Ovary (tissue), 3 donors: Measurements from ENCODE around the gene ZMYND10.

ENCODE experiments used
- EP300 ChIP-seq: sonication (generic); formaldehyde crosslinking; IDR thresholded peaks from one replicate; pipeline ENCODE4 v1.6.1; 2017; ENCODE audit warnings: antibody characterized with exemption
- POLR2A ChIP-seq: fragments of 450-650 bp; IDR thresholded peaks from one replicate; pipeline ENCODE4 v1.6.1; 2017; ENCODE audit warnings: antibody characterized with exemption, mild to moderate bottlenecking, moderate library complexity
- TF ChIP-seq, protein P1 (sequence below), 3 donors: fragments of 450-650 bp in 2 of 3; fragments of 200-600 bp in 1 of 3; IDR thresholded peaks; one replicate each; pipeline versions ENCODE4 v1.5.1 to v1.8.0; 2016 to 2022; ENCODE audit warnings: antibody characterized with exemption in 3 of 3, mild to moderate bottlenecking in 1 of 3
- donor health status: DM: no; HTN: no; CAD: no.

DNA sequence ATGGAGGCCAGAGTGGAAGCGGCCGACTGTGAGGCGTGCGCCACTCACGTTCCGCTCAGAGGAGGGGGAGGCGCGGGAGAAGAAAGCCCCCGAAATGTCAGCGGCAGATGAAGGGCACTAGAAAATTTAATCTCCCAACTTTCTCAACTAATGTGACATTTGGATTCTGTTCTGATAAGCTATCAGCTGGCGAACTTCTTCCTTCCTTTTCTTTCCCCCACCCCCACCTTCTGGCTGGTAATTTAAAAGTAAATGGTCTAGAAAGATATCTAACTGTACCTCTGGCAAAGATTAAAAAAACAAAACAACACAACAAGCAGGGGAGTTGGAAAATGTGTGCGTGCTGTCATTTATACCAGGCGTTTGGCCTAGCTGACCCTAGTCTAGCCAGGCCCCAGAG, 40.2 kb upstream of the ZMYND10 start:
- TF ChIP-seq EP300: no peak
- TF ChIP-seq, protein P1, sequence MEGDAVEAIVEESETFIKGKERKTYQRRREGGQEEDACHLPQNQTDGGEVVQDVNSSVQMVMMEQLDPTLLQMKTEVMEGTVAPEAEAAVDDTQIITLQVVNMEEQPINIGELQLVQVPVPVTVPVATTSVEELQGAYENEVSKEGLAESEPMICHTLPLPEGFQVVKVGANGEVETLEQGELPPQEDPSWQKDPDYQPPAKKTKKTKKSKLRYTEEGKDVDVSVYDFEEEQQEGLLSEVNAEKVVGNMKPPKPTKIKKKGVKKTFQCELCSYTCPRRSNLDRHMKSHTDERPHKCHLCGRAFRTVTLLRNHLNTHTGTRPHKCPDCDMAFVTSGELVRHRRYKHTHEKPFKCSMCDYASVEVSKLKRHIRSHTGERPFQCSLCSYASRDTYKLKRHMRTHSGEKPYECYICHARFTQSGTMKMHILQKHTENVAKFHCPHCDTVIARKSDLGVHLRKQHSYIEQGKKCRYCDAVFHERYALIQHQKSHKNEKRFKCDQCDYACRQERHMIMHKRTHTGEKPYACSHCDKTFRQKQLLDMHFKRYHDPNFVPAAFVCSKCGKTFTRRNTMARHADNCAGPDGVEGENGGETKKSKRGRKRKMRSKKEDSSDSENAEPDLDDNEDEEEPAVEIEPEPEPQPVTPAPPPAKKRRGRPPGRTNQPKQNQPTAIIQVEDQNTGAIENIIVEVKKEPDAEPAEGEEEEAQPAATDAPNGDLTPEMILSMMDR (IDR thresholded peaks at IDR 0.05): no peak
- no peak for TF ChIP-seq POLR2A
